NCI-H2171 treated with DMSO at 0.1 percent for 48 hours (cell line): ENCODE data around the gene RNF121.
A peak's percentile ranks its signal among the peaks of the same experiment; 100 is the strongest.

Experiments
- DNase-seq: peaks from one replicate; lab custom pipeline; 2025; lab: John Stamatoyannopoulos, UW

Gene RNF121

GRCh38 chr11:71934213-71934612 is 5.4 kb downstream of the RNF121 start:
- no peak for DNase-seq

GRCh38 chr11:71935338-71935925 is 6.6 kb downstream of the RNF121 start:
- no peak for DNase-seq

- DNase-seq: no peak
Measured at GRCh38 chr11:71936825-71937224, 8.0 kb downstream of the RNF121 start.

DNA sequence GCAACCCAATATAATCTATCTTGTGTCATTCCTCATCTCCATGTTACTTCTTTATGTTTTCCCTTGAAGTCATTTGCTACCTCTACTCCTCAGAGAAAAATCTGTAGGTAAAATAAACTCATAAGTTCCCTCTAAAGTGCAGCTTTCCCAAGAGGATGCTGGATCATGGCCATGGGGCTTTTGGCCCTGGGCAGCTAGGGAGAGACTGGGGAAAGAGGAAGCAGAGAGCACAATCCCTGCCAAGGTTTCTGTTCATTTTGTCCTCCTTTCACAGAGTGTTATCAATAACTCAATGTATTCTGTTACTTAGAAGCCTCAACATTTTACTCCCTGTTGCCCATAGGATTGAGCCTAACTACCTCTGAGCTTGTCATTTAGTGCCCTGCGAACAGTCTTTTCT is 9.0 kb downstream of the RNF121 start:
- DNase-seq: no peak

DNA sequence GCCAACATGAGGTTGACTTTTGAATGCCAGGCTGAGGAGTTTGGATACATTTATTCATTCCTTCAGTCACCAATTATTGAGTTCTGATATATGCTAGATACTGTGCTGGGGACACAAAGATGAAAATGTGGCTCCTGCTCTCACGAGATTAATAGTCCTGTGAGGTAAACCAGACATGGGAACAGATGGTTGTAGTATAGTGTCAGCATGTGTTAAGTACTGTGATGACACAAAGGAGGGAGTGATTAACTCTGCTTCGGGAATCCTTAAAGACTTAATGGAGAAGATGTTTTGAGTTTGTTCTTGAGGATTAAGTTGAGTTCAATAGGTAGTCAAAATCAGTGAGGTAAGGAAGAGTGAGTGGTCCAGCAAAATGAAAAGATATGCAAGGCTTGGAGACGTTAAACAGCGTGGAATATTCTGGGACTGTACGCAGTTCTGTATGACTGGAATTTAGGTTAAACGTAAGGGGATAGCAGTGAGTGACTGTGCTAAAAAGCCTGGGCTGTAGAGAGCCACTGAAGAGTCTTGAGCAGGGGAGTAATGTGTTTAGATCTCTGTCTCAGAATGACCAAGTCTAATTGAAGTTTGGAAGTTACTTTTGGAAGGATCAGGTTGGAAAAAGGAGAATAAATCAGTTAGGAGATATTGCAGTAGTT is 11.8 kb downstream of the RNF121 start:
- peak; percentile 71 for DNase-seq

GRCh38 chr11:71946144-71946571 is 17.3 kb downstream of the RNF121 start:
- no peak for DNase-seq

DNA sequence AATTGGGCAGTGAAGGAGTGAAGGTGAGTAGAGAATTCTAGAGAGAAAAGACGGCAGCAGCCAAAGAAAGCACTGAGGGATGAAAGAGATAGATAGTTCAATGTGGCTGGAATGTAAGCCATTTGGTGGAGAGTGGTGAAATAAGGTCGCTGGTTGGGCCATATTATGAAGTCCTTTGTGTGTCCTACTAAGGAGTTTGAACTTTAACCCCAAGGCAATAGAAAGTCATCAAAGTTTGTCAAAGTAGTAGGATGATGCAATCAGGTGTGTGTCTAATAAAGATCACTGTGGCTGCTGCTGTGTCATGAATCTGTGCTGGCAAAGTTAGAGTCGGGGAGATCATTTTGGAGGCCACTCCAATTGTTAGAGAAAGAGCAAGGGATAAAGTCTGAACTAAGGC is 18.7 kb downstream of the RNF121 start:
- DNase-seq: no peak

GRCh38 chr11:71948314-71949027 is 19.6 kb downstream of the RNF121 start:
- DNase-seq: peak; percentile 37

- DNase-seq: no peak
Measured at GRCh38 chr11:71949034-71949433, 20.2 kb downstream of the RNF121 start.

DNA sequence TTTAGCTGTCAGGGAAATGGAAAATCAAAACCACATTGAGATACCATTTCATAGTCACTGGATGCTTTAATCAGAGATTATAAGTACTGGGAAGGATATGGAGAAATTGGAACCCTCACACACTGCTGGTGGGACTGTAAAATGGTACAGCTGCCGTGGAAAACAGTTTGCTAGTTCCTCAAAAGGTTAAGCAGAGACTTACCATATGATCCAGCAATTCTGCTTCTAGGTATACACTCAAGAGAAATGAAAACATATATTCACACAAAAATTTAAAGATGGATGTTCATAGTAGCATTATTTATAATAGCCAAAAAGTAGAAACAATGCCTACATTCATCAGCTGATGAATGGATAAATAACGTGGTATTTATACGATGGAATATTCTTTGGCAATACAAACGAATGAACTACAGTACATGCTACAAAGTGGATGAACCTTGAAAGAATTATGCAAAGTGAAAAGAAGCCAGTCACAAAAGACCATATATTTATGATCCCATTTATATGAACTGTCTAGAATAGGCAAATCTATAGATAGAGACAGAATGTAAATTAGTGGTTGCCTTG is 23.0 kb downstream of the RNF121 start:
- DNase-seq: no peak

- no peak for DNase-seq
Measured at GRCh38 chr11:71955898-71956456, 27.1 kb downstream of the RNF121 start.

GRCh38 chr11:71962428-71963038 is 33.7 kb downstream of the RNF121 start:
- DNase-seq: no peak

GRCh38 chr11:71963468-71963867 is 34.6 kb downstream of the RNF121 start:
- no peak for DNase-seq

DNA sequence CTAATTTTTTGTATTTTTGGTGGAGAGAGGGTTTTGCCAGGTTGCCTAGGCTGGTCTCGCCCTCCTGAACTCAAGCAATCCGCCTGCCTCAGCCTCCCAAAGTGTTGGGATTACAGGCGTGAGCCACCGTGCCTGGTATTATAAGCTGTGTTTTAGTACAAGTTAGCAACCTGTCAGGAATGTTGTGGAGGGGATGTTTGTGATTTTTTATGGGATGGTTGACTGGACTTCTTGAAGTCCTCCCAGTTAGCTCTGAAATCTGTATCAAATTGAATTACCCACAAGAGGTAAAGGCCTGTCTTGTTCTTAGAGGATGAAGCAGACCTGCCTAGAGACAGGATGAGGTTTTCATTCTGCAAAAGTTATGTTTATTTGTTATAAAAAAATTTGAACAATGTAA is 35.8 kb downstream of the RNF121 start:
- DNase-seq: no peak

GRCh38 chr11:71971680-71972079 is 42.8 kb downstream of the RNF121 start:
- peak; percentile 37 for DNase-seq

DNA sequence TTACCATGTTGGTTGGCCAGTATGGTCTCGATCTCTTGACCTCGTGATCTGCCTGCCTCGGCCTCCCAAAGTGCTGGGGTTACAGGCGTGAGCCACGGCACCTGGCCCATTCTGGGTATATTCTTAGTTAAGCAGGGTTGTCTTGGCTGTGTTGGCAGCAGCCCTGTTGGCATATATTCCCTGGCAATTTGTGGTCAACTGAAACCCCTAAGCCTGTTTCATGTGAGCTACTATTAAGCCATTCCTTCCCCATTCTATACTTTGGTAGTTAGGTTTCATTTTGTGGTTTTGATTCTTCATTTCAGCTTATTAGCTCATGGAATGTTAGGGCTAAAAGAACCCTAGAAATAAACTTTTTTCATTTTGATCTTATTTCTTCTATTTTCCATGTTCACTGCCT is 47.7 kb downstream of the RNF121 start:
- no peak for DNase-seq

GRCh38 chr11:71977090-71977489 is 48.2 kb downstream of the RNF121 start:
- DNase-seq: no peak

DNA sequence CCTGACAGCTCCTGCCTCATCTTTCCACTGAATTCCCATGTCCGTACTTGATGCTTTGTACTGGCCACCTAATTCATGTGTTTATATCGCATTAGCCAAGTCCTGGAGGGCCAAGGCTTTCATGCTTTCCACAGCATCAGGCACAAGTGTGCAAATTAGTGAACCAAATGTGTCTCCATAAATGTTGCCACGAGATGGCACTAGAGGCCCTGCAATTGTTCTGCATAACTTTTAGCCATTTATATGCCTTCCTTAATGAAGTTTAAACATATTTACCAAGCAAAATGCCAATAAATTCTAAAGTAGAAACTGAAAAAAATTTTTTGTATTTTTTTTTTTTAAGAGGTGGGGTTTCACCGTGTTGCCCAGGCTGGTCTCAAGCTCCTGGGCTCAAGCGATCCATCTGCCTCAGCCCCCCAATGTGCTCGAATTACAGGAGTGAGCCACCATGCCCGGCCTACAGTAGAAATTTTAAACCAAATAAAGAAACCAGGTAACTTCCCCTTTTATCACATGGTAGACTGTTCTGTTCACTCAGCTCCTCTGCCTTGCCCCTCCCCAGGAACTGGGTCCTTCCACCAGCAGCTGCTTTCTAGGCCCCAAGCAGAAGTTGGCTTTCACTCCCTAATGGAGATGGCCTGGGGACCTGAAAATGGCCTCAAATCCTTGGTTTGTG is 49.0 kb downstream of the RNF121 start:
- peak; percentile 56 for DNase-seq

GRCh38 chr11:71979094-71979493 is 50.2 kb downstream of the RNF121 start:
- DNase-seq: no peak

- no peak for DNase-seq
Measured at GRCh38 chr11:71979602-71980001, 50.8 kb downstream of the RNF121 start.

- DNase-seq: no peak
Measured at GRCh38 chr11:71986131-71986530, 57.3 kb downstream of the RNF121 start.

- no peak for DNase-seq
Measured at GRCh38 chr11:71987521-71987920, 58.7 kb downstream of the RNF121 start.
